Stimulated activated CD4-positive, alpha-beta T cell treated with anti-CD3 and anti-CD28 coated beads, Interleukin-2, amount 100 ng/mL, for 24 hours (primary cell): ENCODE measurements around the gene TMEM45A.
"Not testable (repeated sequence)": the region's sequence is repeated elsewhere in the genome, so short reads cannot be mapped to it uniquely, and the experiment has no call there.

Experiments used
- DNase-seq, 2 donors: peaks; one replicate each; pipeline ENCODE4 v3.0.0-alpha.2; 2020

The TMEM45A gene

DNA sequence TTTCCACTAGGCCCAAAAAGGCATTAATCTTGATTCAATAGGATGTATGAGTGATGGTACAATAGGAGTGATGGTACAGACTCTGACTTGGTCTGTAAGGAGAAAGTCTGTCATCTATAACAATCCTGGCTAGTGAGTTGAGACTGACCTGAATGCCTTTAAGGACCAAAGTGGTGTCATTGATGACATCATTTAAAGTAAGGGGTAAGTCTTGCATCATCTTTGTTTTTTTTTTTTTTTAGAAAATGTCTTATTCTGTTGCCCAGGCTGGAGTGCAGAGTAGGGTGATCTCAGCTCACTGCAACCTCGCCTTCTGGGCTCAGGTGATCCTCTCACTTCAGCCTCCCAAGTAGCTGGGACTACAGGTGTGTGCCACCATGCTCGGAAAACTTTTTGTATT, 5.6 kb upstream of the TMEM45A start:
- no peak for DNase-seq

DNA sequence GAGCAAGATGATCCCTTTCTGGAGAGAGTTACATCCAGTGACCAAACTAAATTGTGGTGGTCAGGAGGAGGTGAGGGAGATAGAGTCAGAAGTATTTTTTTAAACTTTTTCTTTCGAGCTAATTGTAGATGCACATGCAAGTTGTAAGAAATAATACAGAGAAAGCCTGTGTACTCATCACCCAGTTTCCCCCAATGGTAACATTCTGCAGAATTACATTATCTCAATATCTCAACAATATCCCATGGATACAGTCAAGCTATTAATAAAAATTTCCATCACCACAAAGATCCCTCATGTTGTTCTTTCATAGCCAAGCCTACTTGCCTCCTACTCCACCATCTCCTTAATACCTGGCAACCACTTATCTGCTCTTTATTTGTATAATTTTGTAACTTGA, 3.3 kb upstream of the TMEM45A start:
- DNase-seq, result no peak

DNA sequence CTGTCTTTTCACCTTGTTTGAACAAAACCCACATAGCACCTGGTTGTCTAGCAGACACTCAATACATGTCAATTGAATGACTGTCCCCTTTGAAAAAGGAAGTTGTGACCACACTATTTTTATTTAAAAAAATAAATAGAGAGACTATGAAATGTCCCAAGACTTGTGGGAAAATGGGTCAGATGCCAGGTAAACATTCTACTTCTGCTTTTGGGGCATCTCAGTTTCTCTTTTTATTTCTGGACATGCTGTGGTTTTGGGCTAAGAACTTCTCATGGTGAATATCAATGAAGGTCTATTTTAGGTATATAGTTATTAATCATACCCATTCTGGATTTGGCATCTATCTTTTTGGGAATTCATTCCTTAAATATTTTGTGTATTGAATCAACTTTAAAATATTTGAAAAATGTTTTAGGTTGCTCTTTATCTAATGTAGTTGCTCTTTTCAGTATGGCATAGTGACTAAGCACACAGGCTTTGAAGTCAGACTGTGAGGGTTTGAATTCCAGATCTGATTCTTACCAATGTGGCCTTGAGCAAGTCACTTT, 4.4 kb downstream of the TMEM45A start:
- DNase-seq, result no peak

DNA sequence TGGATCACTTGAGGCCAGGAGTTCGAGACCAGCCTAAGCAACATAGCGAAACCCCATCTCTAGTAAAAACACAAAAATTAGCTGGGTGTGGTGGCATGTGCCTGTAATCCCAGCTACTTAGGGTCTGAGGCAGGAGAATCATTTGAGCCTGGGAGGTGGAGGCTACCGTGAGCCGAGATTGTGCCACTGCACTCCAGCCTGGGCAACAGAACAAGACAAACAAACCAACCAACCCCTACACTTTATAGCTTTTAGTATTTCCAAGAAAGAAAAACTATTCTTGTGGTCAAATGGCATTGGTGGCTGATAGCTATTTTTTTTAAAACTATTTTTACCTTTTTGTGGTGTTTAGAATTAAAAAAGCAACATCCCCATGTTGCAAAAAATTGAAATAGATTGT, 7.2 kb downstream of the TMEM45A start:
- no peak for DNase-seq

DNA sequence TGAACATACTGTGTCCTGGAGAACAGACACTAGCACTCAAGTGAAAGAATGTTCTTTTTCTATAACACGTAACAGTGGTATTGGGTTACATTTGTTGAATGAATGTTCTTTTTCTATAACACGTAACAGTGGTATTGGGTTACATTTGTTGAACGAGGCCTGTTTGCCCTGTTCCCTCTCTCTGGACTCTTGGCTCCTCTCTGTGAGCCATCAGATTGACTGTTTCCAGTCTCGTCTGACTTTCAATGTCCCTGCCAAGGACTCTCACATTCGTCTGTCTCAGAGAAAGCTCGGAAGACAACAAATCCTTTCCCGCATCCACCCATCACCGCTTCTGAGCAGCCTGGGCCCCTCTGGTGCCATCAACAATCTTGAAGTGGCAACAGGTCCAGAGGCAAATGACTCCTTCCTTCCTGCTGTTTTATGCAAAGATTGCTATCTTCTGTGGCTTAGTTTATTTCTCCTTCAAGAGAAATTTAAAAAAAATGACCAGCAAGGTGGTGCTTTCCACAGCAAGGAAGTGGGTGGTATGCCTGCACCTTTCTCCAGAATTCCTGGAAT, 8.0 kb downstream of the TMEM45A start:
- no peak for DNase-seq

DNA sequence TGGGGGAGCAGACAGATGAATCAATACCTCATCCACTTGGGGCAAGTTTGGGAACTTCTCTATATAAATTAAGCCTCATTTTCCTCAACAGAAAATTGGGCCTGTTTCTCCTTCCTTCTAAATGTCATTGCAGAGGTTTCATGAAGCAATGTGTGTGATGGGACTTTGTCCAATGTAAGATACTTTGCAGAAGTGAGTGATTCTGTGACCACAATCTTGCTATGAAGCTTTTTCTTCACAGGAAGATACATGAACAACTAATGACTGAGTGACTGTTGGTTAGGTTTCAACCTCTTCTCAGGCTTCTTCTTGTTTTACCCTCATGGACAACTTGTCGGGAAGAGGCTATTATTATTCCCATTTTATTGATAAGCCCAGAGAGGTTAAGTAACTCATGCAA, 11.0 kb downstream of the TMEM45A start:
- no peak for DNase-seq

DNA sequence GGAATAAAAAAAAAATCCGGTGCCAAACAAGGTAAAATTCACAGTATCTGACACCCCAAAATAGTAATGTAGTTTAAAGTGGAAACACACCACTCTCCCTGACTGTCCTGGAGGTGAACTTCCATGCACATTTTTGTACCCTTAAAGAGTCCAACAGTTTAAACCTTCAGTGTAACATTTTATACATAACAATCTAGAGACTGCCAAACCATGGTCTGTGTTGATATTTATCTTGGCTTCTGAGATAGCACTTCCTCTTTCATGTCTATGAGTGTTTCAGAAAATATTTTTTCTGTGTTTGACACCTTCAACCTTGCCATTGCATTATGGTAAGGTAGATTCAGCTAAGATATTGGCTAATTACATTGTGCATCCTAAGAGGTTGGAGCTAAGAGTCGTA, 13.9 kb downstream of the TMEM45A start:
- DNase-seq, result no peak

DNA sequence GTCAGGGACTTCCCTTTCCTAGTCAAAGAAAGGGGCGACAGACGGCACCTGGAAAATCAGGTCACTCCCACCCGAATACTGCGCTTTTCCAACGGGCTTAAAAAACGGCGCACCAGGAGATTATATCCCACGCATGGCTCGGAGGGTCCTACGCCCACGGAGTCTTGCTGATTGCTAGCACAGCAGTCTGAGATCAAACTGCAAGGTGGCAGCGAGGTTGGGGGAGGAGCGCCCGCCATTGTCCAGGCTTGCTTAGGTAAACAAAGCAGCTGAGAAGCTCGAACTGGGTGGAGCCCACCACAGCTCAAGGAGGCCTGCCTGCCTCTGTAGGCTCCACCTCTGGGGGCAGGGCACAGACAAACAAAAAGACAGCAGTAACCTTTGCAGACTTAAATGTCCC, 17.4 kb downstream of the TMEM45A start:
- DNase-seq, result not testable (repeated sequence)

DNA sequence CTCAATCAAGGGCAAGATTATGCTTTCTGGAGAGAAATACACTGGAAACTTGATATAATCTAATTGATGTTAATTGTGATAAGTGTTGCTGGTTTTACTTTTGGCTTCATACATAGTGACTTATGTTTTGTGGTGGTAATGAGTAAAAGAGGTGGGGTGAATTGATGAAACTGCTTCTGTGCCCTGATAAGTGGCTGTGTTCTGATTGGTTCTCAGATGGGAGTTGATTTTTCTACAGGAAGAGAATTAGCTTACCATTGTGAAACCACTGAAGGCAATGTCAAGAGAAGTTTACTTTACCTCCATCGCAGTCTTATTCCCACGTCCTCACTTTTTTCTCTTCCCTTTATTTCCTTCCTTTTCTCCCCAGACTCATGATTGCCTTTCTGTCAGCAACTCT, 23.8 kb downstream of the TMEM45A start:
- no peak for DNase-seq

DNA sequence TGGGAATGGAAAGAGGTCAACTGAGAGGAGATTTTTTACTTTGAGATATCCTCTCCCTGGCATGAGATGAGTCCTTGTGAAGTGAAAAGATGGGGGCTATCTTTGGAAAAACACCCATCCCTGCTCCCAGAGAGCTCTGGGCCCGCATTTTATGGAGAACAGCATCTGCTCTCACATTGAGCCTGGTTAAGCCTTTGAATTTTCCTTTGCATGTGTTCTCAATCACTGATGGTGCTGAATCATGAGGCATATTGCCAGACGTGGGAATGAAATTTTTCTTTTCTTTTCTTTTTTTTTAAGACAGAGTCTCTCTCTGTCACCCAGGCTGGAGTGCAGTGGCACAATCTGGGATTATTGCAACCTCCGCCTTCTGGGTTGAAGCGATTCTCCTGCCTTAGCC, 24.4 kb downstream of the TMEM45A start:
- DNase-seq, result no peak

DNA sequence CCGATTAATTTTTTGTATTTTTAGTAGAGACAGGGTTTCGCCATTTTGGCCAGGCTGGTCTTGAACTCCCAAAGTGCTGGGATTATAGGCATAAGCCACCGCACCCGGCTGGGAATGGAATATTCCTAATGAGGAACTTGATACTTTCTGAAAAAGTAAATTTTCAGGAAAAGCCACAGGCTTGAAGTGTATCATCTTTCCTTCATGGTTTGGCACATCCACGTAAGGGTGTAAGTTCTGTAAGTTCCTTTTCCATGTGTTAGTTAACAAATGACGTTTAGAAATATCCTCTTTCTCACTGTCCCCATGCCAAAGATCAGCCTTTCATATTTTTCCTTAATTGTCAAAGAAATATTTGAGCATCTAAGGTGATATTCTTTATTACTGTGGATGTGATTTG, 24.9 kb downstream of the TMEM45A start:
- no peak for DNase-seq

DNA sequence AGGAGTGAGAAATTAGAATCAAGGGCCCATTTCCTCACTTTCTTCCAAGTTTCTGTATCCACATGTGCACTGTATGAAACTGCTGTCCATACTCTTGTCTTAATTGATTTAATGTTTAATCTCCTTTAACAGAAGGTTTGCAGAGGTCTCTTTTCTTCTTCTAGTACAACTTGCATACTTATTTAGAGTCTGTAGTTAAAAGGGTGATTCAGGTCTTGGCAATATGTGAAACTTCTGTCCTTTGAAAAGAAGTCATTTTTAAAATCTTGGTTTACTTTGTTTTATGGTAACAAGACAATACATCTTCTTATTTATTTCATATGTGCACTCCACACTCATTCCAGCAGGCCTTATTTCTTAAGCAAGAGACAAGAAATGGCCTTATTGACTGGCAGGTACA, 25.8 kb downstream of the TMEM45A start:
- DNase-seq, result no peak

DNA sequence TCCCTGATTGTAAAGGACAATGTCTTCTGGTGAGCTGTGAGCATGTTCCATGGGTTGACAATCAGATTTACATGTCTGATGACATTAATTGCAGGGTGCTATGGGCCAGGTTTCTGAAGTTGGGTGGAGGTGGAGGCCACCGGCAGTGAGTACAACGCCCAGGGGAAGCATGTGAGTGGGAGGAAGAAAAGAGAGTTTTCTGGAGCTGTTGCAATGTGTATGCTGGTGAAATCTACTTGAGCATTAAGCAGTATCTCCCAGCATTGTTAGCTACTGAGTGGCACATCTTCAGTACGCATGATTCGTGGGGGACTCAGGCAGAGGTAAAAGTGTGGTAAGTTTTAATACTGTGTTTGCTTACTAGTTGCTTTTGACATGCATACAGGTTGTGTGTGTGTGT, 26.6 kb downstream of the TMEM45A start:
- no peak for DNase-seq

DNA sequence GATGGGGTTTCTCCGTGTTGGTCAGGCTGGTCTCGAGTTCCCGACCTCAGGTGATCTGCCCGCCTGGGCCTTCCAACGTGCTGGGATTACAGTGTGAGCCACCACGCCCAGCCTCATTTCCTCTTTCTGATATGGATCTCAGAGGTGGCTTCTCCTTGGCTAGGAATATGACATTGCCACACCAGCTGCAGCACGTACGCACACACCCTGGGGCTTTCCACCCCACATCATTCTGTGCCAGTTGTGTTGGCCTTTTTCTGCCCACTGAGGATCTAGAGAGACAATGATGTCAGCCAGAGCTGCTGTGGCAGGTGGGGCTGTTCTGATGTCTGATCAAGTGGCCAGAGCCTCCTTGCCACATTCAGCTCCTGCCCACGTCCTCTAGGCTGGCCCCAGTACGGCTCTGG, 29.0 kb downstream of the TMEM45A start:
- DNase-seq, result no peak

DNA sequence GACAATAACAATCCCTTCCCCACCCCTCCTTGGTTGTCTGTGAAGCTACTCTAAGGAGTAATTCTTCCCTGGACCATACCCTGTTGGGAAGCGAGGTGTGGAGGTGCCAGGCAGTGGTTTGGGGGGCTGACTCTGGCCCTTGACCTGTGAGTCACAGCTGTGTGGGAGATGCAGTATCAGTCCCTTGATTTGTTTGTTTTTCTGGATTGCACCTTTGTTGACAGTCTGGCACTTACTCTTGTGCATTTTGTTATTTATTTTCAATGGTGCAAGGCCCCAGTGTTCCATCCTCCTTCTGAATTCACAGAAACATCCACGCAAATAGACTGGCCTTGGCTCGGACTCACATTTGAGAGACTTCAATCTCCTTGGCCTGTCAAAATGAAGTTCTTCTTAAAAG, 29.7 kb downstream of the TMEM45A start:
- no peak for DNase-seq

DNA sequence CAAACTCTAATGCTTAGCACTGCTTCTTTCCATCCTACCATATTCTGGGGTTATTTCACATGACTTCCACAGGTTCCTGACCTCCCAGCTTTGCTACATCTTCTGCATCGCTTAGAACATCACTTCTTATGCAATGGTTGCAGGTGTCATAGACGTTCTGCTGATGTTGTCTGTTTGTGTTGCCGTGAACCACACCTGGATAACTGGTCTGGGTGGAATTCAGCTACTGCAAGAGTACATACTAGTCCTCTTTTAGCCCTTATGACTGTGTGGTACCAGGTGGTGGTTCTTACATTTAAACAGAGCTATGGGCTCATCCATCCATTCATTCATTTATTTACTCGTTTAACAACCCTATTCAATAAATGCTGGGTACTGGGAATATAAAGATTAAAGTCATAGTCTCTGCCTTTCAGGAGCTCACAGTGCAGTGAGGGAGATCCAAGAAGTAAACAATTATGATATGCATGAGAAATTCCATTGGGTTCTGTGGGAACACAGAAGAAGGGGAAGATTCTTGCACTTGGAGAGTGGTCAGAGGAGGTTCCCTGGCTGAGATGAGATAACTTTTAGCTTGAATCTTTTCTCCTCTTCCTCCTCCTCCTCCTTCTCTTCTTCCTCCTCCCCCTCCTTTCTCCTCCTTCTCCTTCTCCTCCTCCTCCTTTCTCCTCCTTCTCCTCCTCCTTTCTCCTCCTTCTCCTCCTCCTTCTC, 30.8 kb downstream of the TMEM45A start:
- DNase-seq, result no peak

DNA sequence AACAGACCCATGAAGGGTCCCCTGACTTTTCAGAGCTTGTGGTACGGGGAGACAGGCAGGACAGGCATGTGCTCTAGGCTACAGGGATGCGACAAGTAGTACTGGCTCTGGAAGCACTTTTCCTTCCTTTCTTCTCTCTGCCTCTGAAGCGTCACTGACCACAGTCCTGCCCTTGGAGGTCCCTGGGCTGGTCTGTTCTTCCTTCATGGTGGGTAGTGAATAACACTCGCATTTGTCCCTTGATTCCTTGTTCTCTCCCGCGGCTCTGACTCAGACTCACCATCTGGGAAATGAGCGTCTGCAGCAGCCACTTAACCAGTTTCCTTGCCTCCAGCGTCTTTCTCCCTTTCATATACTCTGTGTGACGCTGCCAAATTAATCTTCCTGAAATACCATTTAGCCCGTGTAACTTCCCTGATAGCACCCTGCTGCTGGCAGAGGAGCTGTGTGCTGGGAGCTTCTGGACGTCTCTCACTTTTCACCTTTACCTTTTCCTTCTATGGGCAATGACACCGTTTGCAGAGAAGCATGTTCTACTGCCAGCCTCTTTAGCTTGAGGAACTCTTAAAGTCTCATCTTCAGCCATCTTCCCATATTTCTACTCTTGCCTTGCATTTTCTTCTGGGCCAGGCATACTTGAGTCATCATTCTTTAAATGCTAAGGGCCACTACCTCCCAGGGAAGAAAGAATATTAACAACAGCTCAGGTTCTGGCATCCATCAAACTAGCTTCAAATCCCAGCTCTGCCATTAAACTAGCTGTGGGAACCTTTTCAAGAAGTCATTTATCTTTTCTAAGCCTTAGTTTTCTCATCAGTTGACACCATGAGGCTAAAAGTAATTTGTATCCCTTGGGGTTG, 33.6 kb downstream of the TMEM45A start:
- no peak for DNase-seq

DNA sequence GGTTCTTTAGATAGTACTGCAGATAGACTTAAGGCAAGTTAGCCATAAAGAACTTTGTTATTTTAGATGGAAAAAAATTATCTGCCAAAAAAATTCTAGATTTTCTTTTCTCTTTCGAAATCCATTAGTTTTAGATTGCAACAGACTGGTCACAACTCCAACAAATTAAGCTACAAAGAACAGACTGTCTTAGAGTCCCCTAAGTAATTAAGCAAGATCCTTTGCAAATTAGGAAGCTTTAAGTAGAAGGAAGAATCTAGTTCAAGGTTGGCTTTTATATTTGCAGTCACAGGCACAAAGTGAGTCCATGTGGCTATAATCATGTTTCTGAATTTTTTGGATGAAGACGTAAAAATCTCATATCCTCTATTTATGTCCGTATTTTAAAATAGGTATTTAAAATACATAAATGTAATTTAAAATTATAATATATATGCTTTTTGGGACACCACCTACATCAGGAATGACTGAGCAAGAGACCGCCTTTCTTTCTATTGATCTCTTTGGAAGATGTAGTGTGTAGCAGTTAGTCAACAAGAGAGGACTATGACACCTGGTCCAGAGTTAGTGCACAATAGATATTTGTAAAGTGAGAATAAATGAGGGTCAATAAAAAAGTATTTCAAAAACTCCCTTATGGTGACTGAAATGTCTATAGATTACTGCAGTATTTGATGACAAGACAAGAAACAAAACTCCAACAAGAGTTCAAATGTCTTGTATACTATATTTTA, 34.4 kb downstream of the TMEM45A start:
- DNase-seq, result no peak

DNA sequence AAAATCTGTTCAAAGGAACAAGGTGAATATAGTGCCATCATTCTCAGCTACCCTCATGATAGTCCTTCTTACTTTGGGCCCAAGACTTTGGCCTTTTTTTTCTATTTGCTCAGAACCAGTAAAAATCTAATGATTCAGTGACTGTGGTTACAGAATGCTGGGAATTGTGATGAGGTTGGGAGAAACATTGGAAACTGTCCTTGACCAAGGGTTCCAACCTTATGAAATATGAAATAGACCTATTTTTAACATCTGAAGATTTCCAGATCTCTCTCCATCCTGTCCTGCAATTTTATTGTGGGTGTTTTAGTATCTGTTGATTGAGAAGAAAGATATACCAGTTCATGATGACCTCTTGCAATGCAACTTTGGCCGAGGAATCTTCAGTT, 34.9 kb downstream of the TMEM45A start:
- no peak for DNase-seq

DNA sequence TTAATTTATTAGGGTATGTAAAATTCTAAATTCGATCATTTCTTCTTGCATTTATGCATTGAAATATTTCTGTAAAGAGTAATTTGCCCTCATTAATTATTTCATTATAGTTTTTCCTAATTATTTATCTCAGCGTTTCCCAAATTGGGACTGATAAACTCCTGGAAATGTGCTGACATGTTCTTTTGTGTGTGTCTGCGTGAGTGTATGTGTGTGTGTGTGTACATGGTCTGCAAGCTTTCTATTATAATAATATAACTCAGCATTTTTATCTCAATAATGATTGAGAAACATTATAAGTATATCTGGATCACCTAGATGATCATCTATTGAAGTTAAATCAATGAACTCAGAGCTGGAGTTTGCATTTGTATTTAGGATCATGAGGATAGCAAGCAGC, 38.7 kb downstream of the TMEM45A start:
- no peak for DNase-seq

DNA sequence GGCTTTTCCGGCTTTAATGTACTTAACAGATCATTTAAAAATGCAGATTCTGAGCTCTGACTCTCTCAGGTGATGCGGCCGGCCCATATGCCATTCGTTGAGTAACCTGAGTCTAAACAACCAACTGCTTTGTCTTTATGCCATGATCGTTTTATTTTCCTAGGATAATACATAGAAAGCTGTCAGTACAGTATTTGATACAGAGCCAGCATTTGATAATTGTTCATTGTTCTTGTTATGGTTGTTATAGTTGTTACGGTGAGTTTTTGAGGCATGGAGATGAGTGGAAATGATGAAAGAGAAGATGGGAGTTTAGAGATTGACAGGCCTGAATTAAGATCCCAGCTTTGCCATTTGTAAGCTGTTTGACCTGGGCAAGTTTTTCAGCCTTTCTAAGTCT, 40.0 kb downstream of the TMEM45A start:
- DNase-seq, result no peak

DNA sequence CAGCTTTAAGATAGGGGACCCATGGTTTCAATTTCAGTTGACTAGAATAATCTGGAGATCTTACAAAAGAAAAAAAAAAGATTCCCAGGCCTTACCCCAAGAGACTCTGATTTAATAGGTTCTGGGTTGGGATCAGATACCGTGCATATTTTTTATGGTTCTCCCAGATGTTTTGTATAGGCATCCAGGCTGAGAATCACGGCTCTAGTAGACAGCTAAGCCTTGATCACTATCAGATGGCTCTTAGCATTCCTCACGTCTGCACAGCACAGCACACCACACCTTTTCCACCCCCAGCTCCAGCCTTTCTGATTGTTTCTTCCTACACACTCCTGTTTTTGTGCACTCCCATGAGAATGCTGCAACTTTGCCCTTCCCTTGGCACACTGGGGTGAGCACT, 40.8 kb downstream of the TMEM45A start:
- DNase-seq, result no peak

DNA sequence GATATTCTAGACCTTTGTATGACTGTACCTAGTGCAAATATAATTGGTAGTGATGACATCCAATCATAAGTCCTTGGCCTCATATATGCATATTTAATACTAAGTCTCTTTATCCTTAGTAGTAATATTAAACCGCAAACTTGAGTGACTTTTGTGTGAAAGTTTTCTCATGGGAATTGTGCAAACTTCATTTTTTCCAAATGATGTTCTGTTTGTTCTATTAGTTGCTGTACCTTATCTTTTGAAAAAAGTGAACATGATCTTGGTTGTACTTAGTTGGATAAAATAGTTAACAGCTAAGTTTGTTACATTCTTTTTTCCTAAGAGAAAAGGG, 43.2 kb downstream of the TMEM45A start:
- DNase-seq, result no peak
